Activated CD4-positive, alpha-beta T cell treated with anti-CD3 and anti-CD28 coated beads, Interleukin-2, Interleukin-4, amounts not matched to agents 100 ng/mL and 50 ng/mL, durations not matched to agents 16 hours and 8 hours (primary cell): ENCODE results near the gene TRPV3.
"Not testable (repeated sequence)": the region's sequence is repeated elsewhere in the genome, so short reads cannot be mapped to it uniquely, and the experiment has no call there.

Experiments used
- DNase-seq: peaks from one replicate; pipeline ENCODE4 v3.0.0-alpha.2; 2020; ENCODE audit warnings: low spot score

The TRPV3 gene

GRCh38 chr17:3472137-3472536 lies 85.5 kb downstream of the TRPV3 start:
- no peak for DNase-seq

DNA sequence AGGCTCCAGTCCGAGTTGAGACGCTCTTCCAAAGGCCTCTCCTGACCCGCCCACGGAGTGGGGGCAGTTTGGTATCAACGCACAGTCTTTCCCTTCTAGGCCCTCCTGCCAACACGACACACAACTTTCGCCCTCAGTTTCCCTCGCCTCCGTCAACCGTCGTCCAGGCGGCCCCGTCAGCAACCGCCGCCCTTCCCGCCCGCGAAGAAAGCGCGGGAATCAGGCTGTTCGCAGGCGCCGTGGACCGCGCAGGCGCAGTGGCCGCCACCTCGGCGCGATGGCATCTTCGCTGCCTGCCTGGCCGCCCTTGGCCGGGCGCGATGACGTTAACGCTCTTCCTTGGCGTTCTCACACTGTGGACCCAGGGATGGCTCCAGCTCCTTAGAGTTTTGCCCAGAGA lies 86.0 kb downstream of the TRPV3 start, which contains the start of gene SPATA22:
Gene SPATA22 (minus strand): TSS at position 221 of the 400 bp plus-strand sequence. CDS start 2,494 bp downstream, outside the sequence.
- no peak for DNase-seq

GRCh38 chr17:3469529-3469928 lies 88.1 kb downstream of the TRPV3 start:
- DNase-seq = no peak

GRCh38 chr17:3466355-3466754 lies 91.3 kb downstream of the TRPV3 start:
- DNase-seq = not testable (repeated sequence)
